Measurements from ENCODE around the gene FUT7.

The FUT7 gene

DNA sequence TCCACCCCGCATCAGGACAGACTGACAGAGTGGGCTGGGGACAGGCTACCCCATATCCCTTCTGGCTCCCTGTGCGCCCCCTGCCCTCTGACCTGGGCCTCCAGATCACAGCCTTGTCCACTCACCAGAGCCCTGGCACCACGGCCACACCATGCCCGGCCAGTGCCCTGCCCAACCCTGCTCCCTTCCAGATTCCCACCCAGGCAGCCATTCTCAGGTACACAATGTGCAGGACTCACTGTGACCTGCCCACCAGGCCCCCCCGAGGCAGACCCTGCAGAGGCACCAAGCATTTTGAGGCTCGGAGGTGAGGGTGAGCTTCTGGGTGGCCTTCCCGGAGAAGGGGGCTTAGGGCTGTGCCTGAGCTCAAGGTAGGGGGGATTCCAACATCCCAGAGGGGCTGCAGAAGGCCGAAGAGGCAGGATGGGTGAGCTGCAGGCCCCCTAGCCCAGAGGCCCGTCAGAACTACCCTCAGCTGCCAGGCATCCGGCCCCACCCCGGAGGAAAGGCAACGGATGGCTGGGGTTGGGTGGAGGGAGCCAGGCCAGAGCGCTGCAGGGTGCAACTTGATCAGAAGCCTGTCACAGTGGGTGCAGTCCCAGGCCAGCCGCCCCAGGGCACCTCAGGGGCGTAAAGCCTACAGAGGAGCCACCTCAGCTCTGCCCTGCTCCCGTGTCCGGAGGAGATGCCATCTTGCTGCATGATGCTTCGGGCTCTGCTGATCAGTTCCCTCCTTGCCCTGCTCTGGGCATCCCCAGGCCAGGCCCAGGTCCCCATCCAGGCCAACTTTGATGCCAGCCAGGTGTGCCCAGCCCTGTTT lies 49.4 kb downstream of the FUT7 start, which contains the start of gene LCNL1:
TSS of gene LCNL1 (plus strand) at position 762 of the 820 bp plus-strand sequence. CDS start 594 bp downstream, outside the sequence.
- DNase-seq (ENCODE audit: low read depth): no peak

DNA sequence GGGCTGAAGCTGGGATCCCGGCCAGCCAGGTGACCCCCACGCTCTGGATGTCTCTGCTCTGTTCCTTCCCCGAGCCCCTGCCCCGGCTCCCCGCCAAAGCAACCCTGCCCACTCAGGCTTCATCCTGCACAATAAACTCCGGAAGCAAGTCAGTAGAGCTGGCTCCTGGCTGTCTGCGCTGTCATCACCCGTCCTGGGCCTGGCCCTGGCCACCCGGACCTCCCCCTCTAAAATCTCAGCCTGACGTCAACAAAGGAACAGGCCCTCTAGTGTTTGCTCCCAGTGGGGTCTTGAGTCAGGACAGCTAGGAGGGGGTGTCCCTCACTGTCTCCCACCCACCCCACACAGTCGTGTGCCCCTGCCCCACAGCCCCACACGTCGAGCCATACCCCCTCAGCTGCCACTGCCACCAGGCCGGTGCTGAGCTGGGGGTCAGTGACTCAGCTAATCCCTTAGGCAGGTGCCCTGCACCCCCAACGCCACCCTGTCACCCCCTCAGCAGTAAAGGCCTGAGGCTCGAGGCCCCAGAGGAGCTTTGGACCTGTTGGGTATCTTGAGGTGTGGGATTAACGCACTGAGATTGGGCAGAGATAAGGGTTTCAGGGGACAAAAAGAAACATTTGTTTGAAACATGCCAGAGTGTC lies 50.2 kb downstream of the FUT7 start:
- no peak for DNase-seq (ENCODE audit: low read depth)

DNA sequence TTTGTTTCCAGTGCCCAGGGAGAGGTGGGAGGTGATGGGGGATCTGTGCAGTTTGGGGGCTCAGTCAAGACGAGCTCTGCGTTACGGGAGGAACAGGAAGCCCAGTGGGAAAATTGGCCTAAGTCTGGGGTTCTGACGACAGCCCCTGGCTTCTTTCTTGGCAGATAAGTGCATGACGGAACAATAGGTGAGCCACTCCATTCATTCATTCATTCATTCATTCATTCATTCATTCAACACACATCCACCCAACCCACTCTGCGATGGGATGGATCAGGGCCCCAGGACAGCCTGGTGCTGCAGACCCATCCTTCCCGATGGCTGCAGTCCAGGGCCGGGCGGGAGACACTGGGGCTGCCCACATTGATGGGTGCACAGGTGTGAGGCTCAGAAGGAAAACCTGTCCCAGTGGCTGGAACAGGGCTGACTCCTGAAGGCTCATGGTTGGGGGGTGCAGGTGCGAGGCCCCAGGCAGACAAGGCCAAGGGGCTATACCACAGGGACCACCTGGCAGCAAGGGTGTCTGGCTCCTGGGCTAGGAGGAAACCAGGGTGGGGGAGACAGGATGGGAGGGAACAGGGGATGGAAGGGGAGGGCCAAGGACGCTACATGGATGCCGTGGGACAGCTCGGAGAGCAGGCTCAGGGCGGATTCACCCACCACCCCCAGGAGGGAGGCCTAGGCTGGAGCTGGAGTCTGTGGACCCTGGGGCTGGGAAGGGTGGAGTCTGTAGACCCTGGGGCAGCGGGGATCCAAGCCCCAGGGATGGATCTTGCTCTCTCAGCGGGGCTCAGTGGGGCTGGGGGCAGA lies 51.0 kb downstream of the FUT7 start:
- no peak for DNase-seq (ENCODE audit: low read depth)
